Stimulated activated CD8-positive, alpha-beta memory T cell treated with anti-CD3 and anti-CD28 coated beads, Interleukin-4, amount 100 ng/mL, for 4 hours (primary cell): ENCODE data around the gene KCNMA1.
"Not testable (repeated sequence)": the region's sequence is repeated elsewhere in the genome, so short reads cannot be mapped to it uniquely, and the experiment has no call there.

ENCODE experiments used
- DNase-seq, 2 donors: peaks; one replicate each; pipeline ENCODE4 v3.0.0-alpha.2; 2020; ENCODE audit warnings: low read depth in 2 of 2, low spot score in 1 of 2

KCNMA1 gene

GRCh38 chr10:77608281-77608680 is 29.3 kb downstream of the KCNMA1 start:
- DNase-seq = no peak

- no peak for DNase-seq
These were observed 30.9 kb downstream of the KCNMA1 start for GRCh38 chr10:77606751-77607150.

- DNase-seq = no peak
These were observed 32.1 kb downstream of the KCNMA1 start for GRCh38 chr10:77605466-77605865.

- DNase-seq = no peak
These were observed 32.7 kb downstream of the KCNMA1 start for GRCh38 chr10:77604941-77605351.

- no peak for DNase-seq
These were observed 33.5 kb downstream of the KCNMA1 start for GRCh38 chr10:77604063-77604462.

- DNase-seq = no peak
These were observed 34.1 kb downstream of the KCNMA1 start for GRCh38 chr10:77603534-77603927.

- DNase-seq = no peak
These were observed 34.6 kb downstream of the KCNMA1 start for GRCh38 chr10:77602913-77603533.

GRCh38 chr10:77602231-77602912 is 35.2 kb downstream of the KCNMA1 start:
- no peak for DNase-seq

GRCh38 chr10:77601488-77601887 is 36.1 kb downstream of the KCNMA1 start:
- DNase-seq = no peak

- DNase-seq = no peak
These were observed 37.0 kb downstream of the KCNMA1 start for GRCh38 chr10:77600640-77601039.

GRCh38 chr10:77599651-77600050 is 38.0 kb downstream of the KCNMA1 start:
- DNase-seq = no peak

GRCh38 chr10:77598606-77599005 is 39.0 kb downstream of the KCNMA1 start:
- DNase-seq = no peak

- DNase-seq = no peak
These were observed 40.0 kb downstream of the KCNMA1 start for GRCh38 chr10:77597560-77597959.

- no peak for DNase-seq
These were observed 43.2 kb downstream of the KCNMA1 start for GRCh38 chr10:77594471-77594783.

GRCh38 chr10:77593771-77594470 is 43.7 kb downstream of the KCNMA1 start:
- no peak for DNase-seq

GRCh38 chr10:77592946-77593636 is 44.5 kb downstream of the KCNMA1 start:
- DNase-seq = no peak

- no peak for DNase-seq
These were observed 45.1 kb downstream of the KCNMA1 start for GRCh38 chr10:77592510-77592909.

- DNase-seq = no peak
These were observed 46.2 kb downstream of the KCNMA1 start for GRCh38 chr10:77591238-77591880.

- no peak for DNase-seq
These were observed 47.0 kb downstream of the KCNMA1 start for GRCh38 chr10:77590344-77591237.

- DNase-seq = not testable (repeated sequence)
These were observed 47.9 kb downstream of the KCNMA1 start for GRCh38 chr10:77589703-77590102.
